DOHH2 (cell line): ENCODE results near the gene KDM5B.

Experiments
- H3F3A ChIP-seq: fragments of 200-600 bp; sonication (generic), shearing (Covaris generic); 2 replicates; pipeline ENCODE4 v1.6.0; 2016; ENCODE audit warnings: antibody characterized with exemption, mild to moderate bottlenecking; ENCODE audit not compliant: control insufficient read depth, insufficient read depth
- H3K27ac ChIP-seq: fragments of 200-600 bp; sonication (generic); 2 replicates; pipeline ENCODE4 v1.5.1; 2014; ENCODE audit warnings: low read depth, mild to moderate bottlenecking, low read length, moderate library complexity
- H3K27me3 ChIP-seq: fragments of 200-600 bp; sonication (generic); 2 replicates; pipeline ENCODE4 v1.6.1; 2014; ENCODE audit warnings: mild to moderate bottlenecking, low read length, mixed read lengths; ENCODE audit not compliant: control insufficient read depth
- H3K36me3 ChIP-seq: fragments of 200-600 bp; sonication (generic); 2 replicates; pipeline ENCODE4 v1.6.1; 2014; ENCODE audit warnings: mild to moderate bottlenecking, low read length, moderate library complexity, mixed read lengths; ENCODE audit not compliant: control insufficient read depth
- H3K4me1 ChIP-seq: fragments of 200-600 bp; sonication (generic); 2 replicates; pipeline ENCODE4 v1.6.1; 2014; ENCODE audit warnings: mild to moderate bottlenecking, low read length, mixed read lengths; ENCODE audit not compliant: control insufficient read depth
- H3K4me2 ChIP-seq: fragments of 200-600 bp; sonication (generic); 2 replicates; pipeline ENCODE4 v1.6.0; 2014; ENCODE audit warnings: mild to moderate bottlenecking, low read length, moderate library complexity
- H3K4me3 ChIP-seq: fragments of 200-600 bp; sonication (generic); 2 replicates; pipeline ENCODE4 v1.5.1; 2014; ENCODE audit warnings: mild to moderate bottlenecking, low read length, mixed read lengths
- H3K79me2 ChIP-seq: fragments of 200-600 bp; sonication (generic); 2 replicates; pipeline ENCODE4 v1.6.1; 2014; ENCODE audit warnings: mild to moderate bottlenecking, low read length, mixed read lengths; ENCODE audit not compliant: control insufficient read depth
- H3K9me2 ChIP-seq: fragments of 200-600 bp; sonication (generic); replicated peaks from 2 replicates; pipeline ENCODE4 v1.6.1; 2014; ENCODE audit warnings: mild to moderate bottlenecking, low read length, mixed read lengths; ENCODE audit not compliant: control insufficient read depth
- H3K9me3 ChIP-seq: fragments of 200-600 bp; sonication (generic); 2 replicates; pipeline ENCODE4 v1.6.1; 2014; ENCODE audit warnings: antibody characterized with exemption, low read length, mixed read lengths; ENCODE audit not compliant: control insufficient read depth, insufficient read depth
- H4K20me1 ChIP-seq: fragments of 200-600 bp; sonication (generic); 2 replicates; pipeline ENCODE4 v1.6.0; 2014; ENCODE audit warnings: low read depth, mild to moderate bottlenecking, antibody characterized with exemption, low read length, moderate library complexity; ENCODE audit not compliant: control insufficient read depth, insufficient read depth
- CTCF ChIP-seq: fragments of 200-600 bp; sonication (generic); IDR thresholded peaks from one replicate; pipeline ENCODE4 v1.5.1; 2014; ENCODE audit warnings: antibody characterized with exemption, mild to moderate bottlenecking, low read depth, low read length; ENCODE audit not compliant: poor library complexity, severe bottlenecking
- EZH2phosphoT487 ChIP-seq: fragments of 200-600 bp; sonication (generic); IDR thresholded peaks from 2 replicates; pipeline ENCODE4 v1.6.1; 2017; ENCODE audit warnings: borderline replicate concordance, mild to moderate bottlenecking, antibody characterized with exemption, low read length, moderate library complexity, mixed read lengths

The KDM5B gene

GRCh38 chr1:202821467-202821866 lies 13.2 kb upstream of the KDM5B start:
- TF ChIP-seq EZH2phosphoT487 (no peak), CTCF (no peak)
- Histone ChIP-seq H3K9me3 (no peaks in the 10 kb centered on the region), H3K4me3 (no peak overlapping the region), H3K4me2 (no peak overlapping the region), H3K79me2 (no peaks in the 10 kb centered on the region), H3K4me1 (no peaks in the 10 kb centered on the region), H3K27ac (no peak overlapping the region), H3K9me2 (no peaks in the 10 kb centered on the region), H3K27me3 (peaks cover 19% of the 10 kb centered on the region), H3F3A (no peaks in the 10 kb centered on the region), H4K20me1 (no peaks in the 10 kb centered on the region), H3K36me3 (no peaks in the 10 kb centered on the region)

GRCh38 chr1:202818819-202819218 lies 10.6 kb upstream of the KDM5B start:
- Histone ChIP-seq H3F3A (no peaks in the 10 kb centered on the region), H3K9me3 (no peaks in the 10 kb centered on the region), H3K4me3 (no peak overlapping the region), H3K27ac (no peak overlapping the region), H3K79me2 (no peaks in the 10 kb centered on the region), H3K36me3 (no peaks in the 10 kb centered on the region), H3K27me3 (peaks cover 18% of the 10 kb centered on the region), H3K4me1 (no peaks in the 10 kb centered on the region), H3K9me2 (no peaks in the 10 kb centered on the region), H4K20me1 (no peaks in the 10 kb centered on the region), H3K4me2 (no peak overlapping the region)
- TF ChIP-seq CTCF (no peak), EZH2phosphoT487 (no peak)

GRCh38 chr1:202815120-202815519 lies 6.9 kb upstream of the KDM5B start:
- Histone ChIP-seq H3K4me3 (no peak overlapping the region), H4K20me1 (no peaks in the 10 kb centered on the region), H3K36me3 (no peaks in the 10 kb centered on the region), H3K4me2 (no peak overlapping the region), H3K9me2 (no peaks in the 10 kb centered on the region), H3K27ac (no peak overlapping the region), H3K79me2 (no peaks in the 10 kb centered on the region), H3F3A (no peaks in the 10 kb centered on the region), H3K4me1 (peaks cover 16% of the 10 kb centered on the region), H3K27me3 (peaks cover 46% of the 10 kb centered on the region), H3K9me3 (no peaks in the 10 kb centered on the region)
- no peak for TF ChIP-seq CTCF
- no peak for TF ChIP-seq EZH2phosphoT487
